ENCODE measurements around the gene LRPAP1.
"Not testable (repeated sequence)": the region's sequence is repeated elsewhere in the genome, so short reads cannot be mapped to it uniquely, and the experiment has no call there.

The LRPAP1 gene

DNA sequence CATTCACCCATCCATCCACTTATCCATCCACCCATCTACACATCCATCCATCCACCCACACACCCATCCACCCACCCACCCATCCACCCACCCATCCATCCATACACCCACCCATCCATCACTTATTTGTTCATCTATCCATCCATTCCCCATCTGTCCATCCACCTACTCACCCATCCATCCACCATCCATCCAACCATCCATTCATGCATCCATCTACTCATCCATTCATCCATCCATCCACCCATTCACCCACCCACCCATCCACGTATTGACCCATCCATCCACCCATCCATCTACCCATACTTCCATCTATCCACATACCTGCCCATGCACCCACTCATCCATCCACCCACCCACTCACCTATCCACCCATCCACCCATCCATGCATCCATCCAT lies 28.2 kb upstream of the LRPAP1 start:
- DNase-seq (ENCODE audit: low spot score): not testable (repeated sequence)

GRCh38 chr4:3559381-3560290 lies 27.4 kb upstream of the LRPAP1 start:
- not testable (repeated sequence) for DNase-seq (ENCODE audit: low spot score)

DNA sequence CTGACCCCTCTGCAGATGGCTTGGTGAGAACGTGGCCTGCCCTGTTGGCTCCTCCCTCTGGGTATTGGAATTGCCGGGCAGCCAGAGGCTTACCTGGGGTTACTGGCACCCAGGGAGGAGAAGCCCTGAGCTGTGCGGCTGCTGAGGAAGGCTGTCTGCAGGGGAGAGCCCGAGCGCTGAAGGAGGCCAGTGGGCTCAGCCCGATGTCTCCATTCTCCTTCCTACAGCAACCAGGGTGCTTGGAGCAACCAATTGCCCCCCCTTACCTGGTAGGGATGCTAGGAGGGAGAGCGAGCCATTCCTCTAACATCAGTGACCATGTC lies 26.3 kb upstream of the LRPAP1 start:
- not testable (repeated sequence) for DNase-seq (ENCODE audit: low spot score)

GRCh38 chr4:3557676-3558513 lies 25.7 kb upstream of the LRPAP1 start:
- DNase-seq (ENCODE audit: low spot score): not testable (repeated sequence)

GRCh38 chr4:3557088-3557492 lies 24.9 kb upstream of the LRPAP1 start:
- not testable (repeated sequence) for DNase-seq (ENCODE audit: low spot score)

GRCh38 chr4:3556244-3556867 lies 24.1 kb upstream of the LRPAP1 start:
- DNase-seq (ENCODE audit: low spot score): not testable (repeated sequence)

DNA sequence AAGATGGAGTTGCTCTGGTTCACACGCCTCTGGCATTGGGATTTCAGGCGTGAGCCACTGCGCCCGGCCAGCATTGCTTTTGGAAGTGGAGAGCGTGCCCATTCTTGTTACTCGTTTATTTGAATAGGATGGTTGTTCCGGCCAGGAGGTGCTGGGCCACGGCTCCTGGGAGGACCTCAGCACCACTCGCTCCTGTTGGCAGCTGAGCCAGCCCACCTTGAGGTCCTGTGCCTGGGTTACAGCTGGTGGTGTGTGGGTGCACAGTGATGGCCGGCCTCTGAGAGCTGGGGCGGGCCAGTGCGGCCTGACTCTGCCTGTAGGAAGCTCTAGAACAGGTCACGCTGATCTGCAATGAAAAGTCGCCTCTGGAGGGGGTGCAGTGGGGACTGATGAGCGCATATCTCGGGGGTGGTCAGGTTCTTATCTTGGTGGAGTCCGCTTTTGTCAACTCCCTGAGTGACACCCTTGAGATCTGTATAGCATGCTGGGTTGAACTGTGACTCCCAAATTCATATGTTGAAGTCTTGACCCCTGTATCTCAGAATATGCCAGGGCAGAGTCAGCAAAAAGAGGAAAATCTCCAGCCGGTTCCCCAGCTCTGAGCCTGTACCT lies 23.3 kb upstream of the LRPAP1 start:
- not testable (repeated sequence) for DNase-seq (ENCODE audit: low spot score)

- DNase-seq (ENCODE audit: low spot score): not testable (repeated sequence)
These were observed 19.1 kb upstream of the LRPAP1 start for GRCh38 chr4:3551366-3551765.

DNA sequence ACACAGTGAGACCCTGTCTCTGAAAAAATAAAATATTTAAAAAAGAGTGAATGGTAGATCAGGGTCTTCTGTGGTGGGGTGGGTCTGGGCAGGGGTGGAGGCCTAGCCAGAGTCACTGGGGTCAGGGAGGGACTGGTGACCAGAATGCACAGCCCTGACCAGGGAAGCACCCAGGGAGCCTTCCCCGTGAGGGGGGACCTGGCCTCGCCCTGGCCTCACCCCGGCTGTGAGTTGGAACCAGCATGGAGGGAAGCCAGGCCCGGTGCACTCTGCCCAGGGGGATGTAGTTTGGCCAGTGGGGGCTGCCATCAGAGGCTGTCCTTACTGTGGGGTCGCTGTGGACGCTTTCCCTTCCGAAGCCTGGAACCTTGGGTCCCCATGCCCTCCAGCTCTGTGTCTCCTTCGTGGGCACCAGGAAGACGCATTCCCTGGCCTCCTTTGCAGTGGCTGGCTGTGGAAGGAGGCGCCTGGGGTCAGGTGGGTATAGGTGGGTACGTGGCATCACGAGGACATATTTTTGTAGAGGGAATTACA lies 18.6 kb upstream of the LRPAP1 start:
- DNase-seq (ENCODE audit: low spot score): not testable (repeated sequence)

- not testable (repeated sequence) for DNase-seq (ENCODE audit: low spot score)
These were observed 17.8 kb upstream of the LRPAP1 start for GRCh38 chr4:3550041-3550440.

DNA sequence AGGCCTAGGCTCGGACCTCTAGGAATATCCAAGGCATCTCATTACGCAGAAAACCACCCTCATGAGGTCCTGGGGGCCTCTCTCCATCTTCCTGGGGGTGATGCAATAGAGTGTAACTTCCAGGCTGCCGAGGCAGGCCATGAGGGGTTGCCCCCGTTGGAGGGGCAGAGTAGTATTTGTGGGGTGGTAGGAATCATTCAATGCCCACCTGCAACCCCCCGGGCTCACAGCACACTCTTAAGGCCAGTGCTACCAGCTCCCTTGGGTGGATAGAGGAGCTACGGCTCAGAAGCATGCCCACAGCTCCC lies 17.4 kb upstream of the LRPAP1 start:
- not testable (repeated sequence) for DNase-seq (ENCODE audit: low spot score)

GRCh38 chr4:3548991-3549693 lies 16.9 kb upstream of the LRPAP1 start:
- not testable (repeated sequence) for DNase-seq (ENCODE audit: low spot score)

DNA sequence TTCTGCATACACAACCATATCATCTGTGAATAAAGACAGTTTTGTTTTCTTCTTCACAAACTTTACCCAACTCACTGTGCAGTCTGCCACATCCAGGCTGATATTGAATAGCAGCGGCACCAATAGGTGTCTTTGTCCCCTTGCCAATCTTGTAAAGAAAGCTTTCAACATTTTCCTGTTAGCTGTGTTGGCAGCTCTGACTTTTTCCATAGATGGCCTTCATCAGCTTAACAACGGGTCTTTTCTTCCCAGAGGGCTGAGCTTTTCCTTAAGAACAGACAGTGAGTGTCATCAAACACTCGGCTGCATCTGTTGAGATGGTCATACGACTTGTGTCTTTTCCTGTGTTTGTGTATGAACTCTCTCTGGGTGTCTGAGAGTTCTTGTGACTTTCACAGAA lies 14.5 kb upstream of the LRPAP1 start:
- DNase-seq (ENCODE audit: low spot score): not testable (repeated sequence)

DNA sequence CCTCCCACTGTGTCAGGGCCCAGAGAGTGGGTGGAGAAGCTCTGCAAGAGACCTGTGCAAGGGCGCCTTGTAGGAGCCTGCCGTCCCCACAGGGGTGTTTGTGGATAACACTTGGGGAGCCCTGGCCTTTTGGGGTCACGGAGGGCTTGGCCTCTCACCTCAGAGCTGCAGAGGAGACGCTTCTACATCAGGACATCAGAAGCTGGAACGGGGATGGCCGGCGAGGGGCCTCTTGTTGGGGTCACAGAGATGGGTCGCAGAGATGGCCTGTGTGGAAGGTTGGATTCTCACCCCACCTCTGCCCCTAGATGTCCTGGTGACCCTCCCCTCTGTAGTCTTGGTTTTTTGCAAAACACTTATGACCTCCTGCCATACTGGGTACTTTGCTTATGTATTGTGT lies 13.1 kb upstream of the LRPAP1 start:
- not testable (repeated sequence) for DNase-seq (ENCODE audit: low spot score)

- not testable (repeated sequence) for DNase-seq (ENCODE audit: low spot score)
These were observed 12.2 kb upstream of the LRPAP1 start for GRCh38 chr4:3544259-3545025.

DNA sequence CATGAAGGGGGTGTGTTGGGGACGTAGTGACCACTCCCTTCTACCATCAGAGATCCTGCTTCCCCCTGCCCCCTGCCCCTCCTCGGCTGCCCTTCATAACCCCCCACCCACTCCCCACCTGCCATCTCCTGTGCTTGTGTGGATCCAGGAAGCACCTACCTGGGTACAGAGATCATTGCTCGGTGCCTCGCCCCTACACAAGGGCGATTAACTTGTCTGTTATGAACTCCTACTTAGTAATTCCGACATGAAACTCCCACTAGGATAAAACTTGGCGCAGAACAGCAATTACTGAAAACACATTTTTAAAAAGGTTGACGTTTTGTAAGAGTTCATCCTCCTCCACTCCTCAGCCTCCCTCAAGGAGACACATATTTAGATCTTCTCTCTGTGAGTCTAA lies 11.2 kb upstream of the LRPAP1 start:
- DNase-seq (ENCODE audit: low spot score): not testable (repeated sequence)

DNA sequence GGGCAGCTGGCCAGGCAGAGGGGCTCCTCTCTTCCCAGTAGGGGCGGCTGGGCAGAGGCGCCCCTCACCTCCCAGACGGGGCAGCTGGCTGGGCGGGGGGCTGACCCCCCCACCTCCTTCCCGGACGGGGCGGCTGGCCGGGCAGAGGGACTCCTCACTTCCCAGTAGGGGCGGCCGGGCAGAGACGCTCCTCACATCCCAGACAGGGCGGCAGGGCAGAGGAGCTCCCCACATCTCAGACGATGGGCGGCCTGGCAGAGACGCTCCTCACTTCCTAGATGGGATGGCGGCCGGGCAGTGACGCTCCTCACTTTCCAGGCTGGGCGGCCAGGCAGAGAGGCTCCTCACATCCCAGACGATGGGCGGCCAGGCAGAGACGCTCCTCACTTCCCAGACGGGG lies 6.7 kb upstream of the LRPAP1 start:
- not testable (repeated sequence) for DNase-seq (ENCODE audit: low spot score)

- not testable (repeated sequence) for DNase-seq (ENCODE audit: low spot score)
These were observed 3.6 kb upstream of the LRPAP1 start for GRCh38 chr4:3535812-3536211.

- no peak for DNase-seq (ENCODE audit: low spot score)
These were observed 1.2 kb upstream of the LRPAP1 start for GRCh38 chr4:3533423-3533820.

GRCh38 chr4:3532751-3533422 lies 665 bp upstream of the LRPAP1 start:
- no peak for DNase-seq (ENCODE audit: low spot score)
